Heart left ventricle (tissue), 16 donors: ENCODE measurements around the gene SPACA4. TPM values are rescaled to one million over a fixed set of nuclear protein-coding genes. Genes with fewer than 3 reads are reported as not detected.

Experiments
- ATAC-seq, 4 donors: fragments of 200-7000 bp; cut with Tn5 transposase; one replicate each; pipeline ENCODE4 v1.9.1; 2020 to 2022; ENCODE audit warnings: moderate library complexity in 4 of 4, mild to moderate bottlenecking in 3 of 4, moderate number of reproducible peaks in 1 of 4
- DNase-seq, 5 donors: peaks; one replicate each; pipeline ENCODE4 v3.0.0-alpha.2; 2020
- H3K27ac ChIP-seq, 12 donors: fragments of 200-600 bp; sonication (generic) in 4 of 12; one replicate each; pipeline versions ENCODE4 v1.5.0 to v1.8.0; 2016 to 2022; ENCODE audit warnings: mild to moderate bottlenecking in 2 of 12
- H3K27me3 ChIP-seq, 9 donors: fragments of 200-600 bp; sonication (generic) in 2 of 9; one replicate each; pipeline versions ENCODE4 v1.5.1 to v1.8.0; 2016 to 2022; ENCODE audit warnings: mild to moderate bottlenecking in 3 of 9
- H3K36me3 ChIP-seq, 9 donors: fragments of 200-600 bp; sonication (generic) in 2 of 9; one replicate each; pipeline versions ENCODE4 v1.5.0 to v1.8.0; 2018 to 2022; ENCODE audit warnings: mild to moderate bottlenecking in 2 of 9
- H3K4me1 ChIP-seq, 12 donors: fragments of 200-600 bp; sonication (generic) in 4 of 12; one replicate each; pipeline versions ENCODE4 v1.5.0 to v1.8.0; 2016 to 2022; ENCODE audit warnings: mild to moderate bottlenecking in 3 of 12
- H3K4me3 ChIP-seq, 12 donors: fragments of 200-600 bp; sonication (generic) in 4 of 12; one replicate each; pipeline versions ENCODE4 v1.5.0 to v1.8.0; 2017 to 2022; ENCODE audit warnings: mild to moderate bottlenecking in 9 of 12, moderate library complexity in 4 of 12
- H3K9me3 ChIP-seq, 12 donors: fragments of 200-600 bp; sonication (generic) in 4 of 12; one replicate each; pipeline versions ENCODE4 v1.5.0 to v1.8.0; 2016 to 2022; ENCODE audit warnings: mild to moderate bottlenecking in 1 of 12
- CTCF ChIP-seq, 12 donors: fragments of 200-600 bp; sonication (generic) in 4 of 12; IDR thresholded peaks; one replicate each; pipeline versions ENCODE4 v1.5.0 to v1.8.0; 2018 to 2022; ENCODE audit warnings: antibody characterized with exemption in 12 of 12, mild to moderate bottlenecking in 5 of 12
- POLR2A ChIP-seq, 2 donors: fragments of 450-650 bp; IDR thresholded peaks; one replicate each; pipeline ENCODE4 v1.6.1; 2017; ENCODE audit warnings: antibody characterized with exemption in 2 of 2, mild to moderate bottlenecking in 2 of 2, moderate library complexity in 2 of 2
- WGBS, 4 donors: extraction: QIAGEN DNeasy Blood & Tissue Kit in 2 of 4; methylation state at CpG; one replicate each; pipeline versions ENCODE4 v1.1.5 to v1.1.7; 2013 to 2018; 5-methylcytosine and 5-hydroxymethylcytosine counted together
- intact Hi-C, 10 donors: fragments of 100-400 bp; cut with DNase I; formaldehyde crosslinking; loops; one replicate each; pipeline versions ENCODE4 v1.11.1 to v1.14.2; 2022
- polyA plus RNA-seq, 2 donors: library from polyadenylated mRNA; stranded (reverse); fragments of 200-250 nt; gene quantifications; one replicate each; pipeline ENCODE4 v1.2.3, GENCODE V29; 2013
- total RNA-seq, 9 donors: library from RNA; depleted of rRNA in 2 of 9; stranded (reverse); fragments of >200 nt in 2 of 9; fragmentation: NEBNext Ultra II Directional in 3 of 9; extraction: Animal tissue kit (Norgen Biotek cat#: 25700) in 3 of 9; gene quantifications; one replicate each; pipeline versions ENCODE4 v1.1.0 to v1.2.4, GENCODE V29; 2016 to 2023
- donor health status: ischemic (EF 13 %, LVEDD 7.1; RV severe dilation, severe dysfunction).
- donor health status: healthy with polysubstance abuse.
- donor health status: DM: no; HTN: yes; CAD: no.
- donor health status: DM: no; HTN: no; CAD: no.
- donor health status: ischemic (EF 25% LVEDD 6.9; RV normal size, moderate dysfunction).
- donor health status: ischemic (EF 25% LVEDD 5.7; RV mildly dilated, moderate dysfunction).
- donor health status: healthy.
- donor health status: DM: yes; HTN: yes; CAD: no.
- donor health status: ischemic (EF 35%, LVEDD 5.7; RV mildly dilated, moderate dysfunction).
- donor health status: nonischemic (EF 11% LVEDD 7.7; RV severe dilation, severe dysfunction).
- donor health status: DM: yes; HTN: yes; CAD: no.
- donor health status: PGD.
- donor health status: ischemic (EF 29% LVEDD 5.4; RV normal size, mild dysfunction).
- donor health status: nonischemic (EF 23%, LVEDD 6.1; RV moderate dilation, normal function).

Gene SPACA4
- total and polyA plus RNA-seq, 11 donors, result not detected

- intact Hi-C loops, result loop anchor here in 1 of 10 donors (10.0 kb wide), 1 partner anchor 225 kb away; no protein-coding TSS in a partner anchor
- ATAC-seq (no peak), DNase-seq (no peak)
- Histone ChIP-seq H3K4me3 (no peak overlapping the region), H3K36me3 (peaks cover 0 to under 1% (median 0%) of the 10 kb centered on the region in 9 donors), H3K4me1 (peaks cover 0 to 8% (median 0%) of the 10 kb centered on the region in 12 donors), H3K27ac (no peak overlapping the region), H3K9me3 (no peaks in the 10 kb centered on the region), H3K27me3 (no peaks in the 10 kb centered on the region)
- TF ChIP-seq POLR2A (IDR thresholded peaks at IDR 0.05), result no peak
- no peak for TF ChIP-seq CTCF (IDR thresholded peaks at IDR 0.05)
- 92 to 95% (median 94%) methylated on average over 6 to 20 of the region's 20 CpGs for WGBS, 4 donors
Measured at GRCh38 chr19:48609571-48610108, 3.1 kb downstream of the SPACA4 start.

- ATAC-seq, result no peak
- H3K4me3 ChIP-seq, result no peak overlapping the region
- TF ChIP-seq CTCF (IDR thresholded peaks at IDR 0.05), result no peak
- TF ChIP-seq POLR2A (IDR thresholded peaks at IDR 0.05), result no peak
- no peaks in the 10 kb centered on the region for H3K27me3 ChIP-seq
- H3K27ac ChIP-seq, result no peak overlapping the region
- H3K36me3 ChIP-seq, result peaks cover 2 to 22% (median 20%) of the 10 kb centered on the region in 9 donors
- DNase-seq, result no peak
- intact Hi-C loops, result loop anchor here in 1 of 10 donors (10.0 kb wide), 1 partner anchor 227 kb away; no protein-coding TSS in a partner anchor
- WGBS, 4 donors, result 88 to 89% (median 88%) methylated on average over 14 of the region's 14 CpGs
- H3K4me1 ChIP-seq, result peaks cover 0 to 15% (median 2%) of the 10 kb centered on the region in 12 donors
- no peaks in the 10 kb centered on the region for H3K9me3 ChIP-seq
Measured at GRCh38 chr19:48611872-48612271, 5.3 kb downstream of the SPACA4 start.

GRCh38 chr19:48613024-48613851, 6.7 kb downstream of the SPACA4 start:
- DNase-seq (no peak), ATAC-seq (peak in 2 of 4 donors; percentile 4)
- H3K4me3 ChIP-seq, result no peak overlapping the region
- H3K27me3 ChIP-seq, result no peaks in the 10 kb centered on the region
- H3K27ac ChIP-seq, result no peak overlapping the region
- peaks cover 2 to 32% (median 27%) of the 10 kb centered on the region in 9 donors for H3K36me3 ChIP-seq
- H3K4me1 ChIP-seq, result peaks cover 8 to 29% (median 15%) of the 10 kb centered on the region in 12 donors
- no peaks in the 10 kb centered on the region for H3K9me3 ChIP-seq
- TF ChIP-seq POLR2A (IDR thresholded peaks at IDR 0.05) (no peak), CTCF (IDR thresholded peaks at IDR 0.05) (no peak)
- intact Hi-C loops, result loop anchor here in 1 of 10 donors (10.0 kb wide), 1 partner anchor 228 kb away; no protein-coding TSS in a partner anchor
- WGBS, 4 donors, result 70 to 84% (median 77%) methylated on average over 16 to 39 of the region's 39 CpGs

- Histone ChIP-seq H3K27ac (no peak overlapping the region), H3K27me3 (peaks cover 0 to 2% (median 0%) of the 10 kb centered on the region in 9 donors), H3K9me3 (no peaks in the 10 kb centered on the region), H3K4me3 (no peak overlapping the region), H3K36me3 (peaks cover 2 to 32% (median 27%) of the 10 kb centered on the region in 9 donors), H3K4me1 (peaks cover 10 to 30% (median 17%) of the 10 kb centered on the region in 12 donors)
- intact Hi-C loops, result loop anchor here in 1 of 10 donors (10.0 kb wide), 1 partner anchor 229 kb away; no protein-coding TSS in a partner anchor
- 61 to 65% (median 63%) methylated on average over 12 to 13 of the region's 13 CpGs for WGBS, 4 donors
- no peak for TF ChIP-seq CTCF (IDR thresholded peaks at IDR 0.05)
- ATAC-seq, result no peak
- DNase-seq, result no peak
Measured at GRCh38 chr19:48613852-48614435, 7.4 kb downstream of the SPACA4 start.
